Keratinocyte (primary cell): Measurements from ENCODE around the gene SUSD6. TPM values are rescaled to one million over a fixed set of nuclear protein-coding genes. Genes with fewer than 3 reads are reported as not detected.

Source experiments
- DNase-seq: peaks from one replicate; pipeline ENCODE4 v3.0.0-alpha.2; 2011; ENCODE audit warnings: low read depth, missing footprints, low spot score
- FAIRE-seq: peaks from 2 replicates; lab custom pipeline; 2011; peaks lifted over from hg19 to GRCh38; lab: Jason Lieb, UNC
- H2AFZ ChIP-seq: 2 replicates; pipeline ENCODE4 v1.6.0; 2012; ENCODE audit warnings: low read length, control low read depth, inconsistent platforms; ENCODE audit not compliant: control insufficient read depth
- H3K27ac ChIP-seq: 2 replicates; pipeline ENCODE4 v1.5.1; 2011; ENCODE audit warnings: low read length; ENCODE audit not compliant: control insufficient read depth, insufficient read depth
- H3K27me3 ChIP-seq: 3 replicates; pipeline ENCODE4 v1.6.0; 2011; ENCODE audit warnings: low read length; ENCODE audit not compliant: control insufficient read depth, insufficient read depth; ENCODE audit errors: extremely low read depth
- H3K36me3 ChIP-seq, 2 experiments: 2 replicates in 1 of 2; 3 replicates in 1 of 2; pipeline ENCODE4 v1.5.1; 2011; ENCODE audit warnings: low read length in 2 of 2, mild to moderate bottlenecking in 1 of 2; ENCODE audit not compliant: control insufficient read depth in 2 of 2, insufficient read depth in 2 of 2; ENCODE audit errors: extremely low read depth in 1 of 2
- H3K4me1 ChIP-seq: 3 replicates; pipeline ENCODE4 v1.5.1; 2011; ENCODE audit warnings: low read length; ENCODE audit not compliant: control insufficient read depth, insufficient read depth; ENCODE audit errors: extremely low read depth
- H3K4me2 ChIP-seq: 3 replicates; pipeline ENCODE4 v1.6.0; 2011; ENCODE audit warnings: low read depth, low read length; ENCODE audit not compliant: control insufficient read depth, insufficient read depth; ENCODE audit errors: extremely low read depth
- H3K4me3 ChIP-seq, 3 experiments: fragments of 200-600 bp in 1 of 3; sonication (generic) in 1 of 3; 2 replicates in 2 of 3; 3 replicates in 1 of 3; pipeline ENCODE4 v1.5.1; 2011 to 2016; ENCODE audit warnings: low read length in 3 of 3, mild to moderate bottlenecking in 3 of 3, control low read depth in 2 of 3, inconsistent platforms in 1 of 3, low read depth in 1 of 3, mixed read lengths in 1 of 3, mixed run types in 1 of 3, moderate library complexity in 1 of 3; ENCODE audit not compliant: control insufficient read depth in 2 of 3, insufficient read depth in 2 of 3; ENCODE audit errors: extremely low read depth in 1 of 3
- H3K79me2 ChIP-seq: 2 replicates; pipeline ENCODE4 v1.6.0; 2012; ENCODE audit warnings: low read length; ENCODE audit not compliant: control insufficient read depth, insufficient read depth
- H3K9ac ChIP-seq: 3 replicates; pipeline ENCODE4 v1.6.0; 2011; ENCODE audit warnings: low read length; ENCODE audit not compliant: control insufficient read depth, insufficient read depth; ENCODE audit errors: extremely low read depth
- H3K9me1 ChIP-seq: 3 replicates; pipeline ENCODE4 v1.6.0; 2011; ENCODE audit warnings: low read length; ENCODE audit not compliant: control insufficient read depth, insufficient read depth; ENCODE audit errors: extremely low read depth
- H3K9me3 ChIP-seq: 2 replicates; pipeline ENCODE4 v1.5.1; 2012; ENCODE audit warnings: low read depth, low read length; ENCODE audit not compliant: control insufficient read depth
- H4K20me1 ChIP-seq: 3 replicates; pipeline ENCODE4 v1.6.0; 2011; ENCODE audit warnings: low read length; ENCODE audit not compliant: control insufficient read depth, insufficient read depth; ENCODE audit errors: extremely low read depth
- EZH2 ChIP-seq: IDR thresholded peaks from one replicate; pipeline ENCODE4 v1.6.1; 2012; ENCODE audit warnings: inconsistent platforms, mild to moderate bottlenecking, low read length, moderate library complexity
- dilution Hi-C: fragments of 300-500 bp; cut with MboI; formaldehyde crosslinking; loops from one replicate; pipeline ENCODE4 v1.7.0; 2020; ENCODE audit warnings: low sequenced_read_pairs; ENCODE audit not compliant: extremely low pct_ligation_motif_present
- polyA plus RNA-seq, 5 experiments: library from polyadenylated mRNA; depleted of rRNA in 3 of 5; stranded (reverse) in 3 of 5; stranded (forward) in 1 of 5; unstranded in 1 of 5; fragments of >200 nt; gene quantifications; 1 replicate in 1 of 5; 2 replicates in 3 of 5; 3 replicates in 1 of 5; pipeline versions ENCODE4 v1.2.1 to v1.2.3, GENCODE V29; 2011 to 2012; ENCODE audit warnings: missing spikeins in 2 of 5, low read depth in 1 of 5, low replicate concordance in 1 of 5
- TF ChIP-seq, protein P1 (sequence below), 3 experiments: IDR thresholded peaks in 1 of 3; conservative IDR thresholded peaks in 1 of 3; optimal IDR thresholded peaks in 1 of 3; 2 replicates in 2 of 3; 3 replicates in 1 of 3; pipeline versions ENCODE3 to v1.5.1; 2011; ENCODE audit warnings: low read length in 3 of 3, mild to moderate bottlenecking in 3 of 3, moderate library complexity in 2 of 3, control low read depth in 1 of 3, inconsistent platforms in 1 of 3; ENCODE audit not compliant: insufficient read depth in 2 of 3; ENCODE audit errors: extremely low read depth in 1 of 3

Gene SUSD6
- polyA plus RNA-seq, 1 donor (not counting 4 experiments of a cell fraction or from before 2014, with no cell fraction given): 10.5 TPM

DNA sequence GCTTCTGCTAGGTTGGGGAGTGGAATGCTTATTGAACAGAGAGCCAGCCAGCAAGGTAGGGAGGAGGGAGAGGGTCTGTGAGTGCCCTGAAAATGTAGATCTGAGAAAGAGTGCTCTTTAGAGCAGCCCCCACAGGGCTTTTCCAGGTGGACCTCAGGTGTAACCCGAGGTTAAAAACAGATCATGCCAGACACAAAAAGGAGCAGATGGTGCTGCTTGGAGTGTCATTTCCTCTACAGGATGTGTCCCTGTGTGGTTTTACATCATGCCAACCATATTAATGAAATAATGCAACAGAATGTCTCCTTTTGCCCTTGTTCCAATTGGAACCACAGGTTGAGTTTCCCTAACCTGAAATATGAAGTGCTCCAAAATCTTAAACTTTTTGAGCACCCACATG, 6.4 kb downstream of the SUSD6 start:
- Histone ChIP-seq H3K4me2 (no peak overlapping the region), H3K4me1 (peaks cover 46% of the 10 kb centered on the region), H3K79me2 (peaks cover 91% of the 10 kb centered on the region), H3K9ac (no peak overlapping the region), H3K4me3 (no peak overlapping the region), H3K36me3 (peaks cover 0 to 3% of the 10 kb centered on the region in 2 experiments), H4K20me1 (peaks cover 2% of the 10 kb centered on the region), H3K27ac (no peak overlapping the region), H3K9me3 (no peaks in the 10 kb centered on the region), H3K9me1 (peaks cover 2% of the 10 kb centered on the region), H3K27me3 (no peaks in the 10 kb centered on the region), H2AFZ (no peak overlapping the region)
- no peak for DNase-seq
- dilution Hi-C loops: no loop called here
- TF ChIP-seq, protein P1, sequence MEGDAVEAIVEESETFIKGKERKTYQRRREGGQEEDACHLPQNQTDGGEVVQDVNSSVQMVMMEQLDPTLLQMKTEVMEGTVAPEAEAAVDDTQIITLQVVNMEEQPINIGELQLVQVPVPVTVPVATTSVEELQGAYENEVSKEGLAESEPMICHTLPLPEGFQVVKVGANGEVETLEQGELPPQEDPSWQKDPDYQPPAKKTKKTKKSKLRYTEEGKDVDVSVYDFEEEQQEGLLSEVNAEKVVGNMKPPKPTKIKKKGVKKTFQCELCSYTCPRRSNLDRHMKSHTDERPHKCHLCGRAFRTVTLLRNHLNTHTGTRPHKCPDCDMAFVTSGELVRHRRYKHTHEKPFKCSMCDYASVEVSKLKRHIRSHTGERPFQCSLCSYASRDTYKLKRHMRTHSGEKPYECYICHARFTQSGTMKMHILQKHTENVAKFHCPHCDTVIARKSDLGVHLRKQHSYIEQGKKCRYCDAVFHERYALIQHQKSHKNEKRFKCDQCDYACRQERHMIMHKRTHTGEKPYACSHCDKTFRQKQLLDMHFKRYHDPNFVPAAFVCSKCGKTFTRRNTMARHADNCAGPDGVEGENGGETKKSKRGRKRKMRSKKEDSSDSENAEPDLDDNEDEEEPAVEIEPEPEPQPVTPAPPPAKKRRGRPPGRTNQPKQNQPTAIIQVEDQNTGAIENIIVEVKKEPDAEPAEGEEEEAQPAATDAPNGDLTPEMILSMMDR (optimal IDR thresholded peaks at IDR 0.05 in 1 of 3, IDR thresholded peaks at IDR 0.05 in 1 of 3, conservative IDR thresholded peaks at IDR 0.05 in 1 of 3; ENCODE audit: extremely low read depth in 1 of 3, insufficient read depth in 2 of 3, low read length in 3 of 3): no peak
- TF ChIP-seq EZH2: no peak
- no peak for FAIRE-seq

GRCh38 chr14:69619012-69619411, 7.6 kb downstream of the SUSD6 start:
- H3K9me1 ChIP-seq: peaks cover 2% of the 10 kb centered on the region
- H3K4me3 ChIP-seq: peak overlapping the region in 1 of 3 experiments; percentile 25
- H3K9ac ChIP-seq: no peak overlapping the region
- H3K4me2 ChIP-seq: peak overlapping the region; percentile 33
- no peaks in the 10 kb centered on the region for H3K27me3 ChIP-seq
- no peak for TF ChIP-seq EZH2
- TF ChIP-seq, protein P1 (optimal IDR thresholded peaks at IDR 0.05 in 1 of 3, IDR thresholded peaks at IDR 0.05 in 1 of 3, conservative IDR thresholded peaks at IDR 0.05 in 1 of 3; ENCODE audit: extremely low read depth in 1 of 3, insufficient read depth in 2 of 3, low read length in 3 of 3): no peak
- no peak overlapping the region for H2AFZ ChIP-seq
- FAIRE-seq (no peak), DNase-seq (no peak)
- peaks cover 34% of the 10 kb centered on the region for H3K4me1 ChIP-seq
- peaks cover 88% of the 10 kb centered on the region for H3K79me2 ChIP-seq
- no peaks in the 10 kb centered on the region for H3K9me3 ChIP-seq
- H4K20me1 ChIP-seq: peaks cover 2% of the 10 kb centered on the region
- dilution Hi-C loops: no loop called here
- H3K36me3 ChIP-seq: peaks cover 0 to 3% of the 10 kb centered on the region in 2 experiments
- H3K27ac ChIP-seq: peak overlapping the region; percentile 22
